HG02588 (cell line): ENCODE results near the gene CRY1.

Experiments used
- ATAC-seq: cut with Tn5 transposase; IDR thresholded peaks from one replicate; pipeline ENCODE4 v1.9.1; 2021; ENCODE audit warnings: mild to moderate bottlenecking, moderate library complexity; ENCODE audit not compliant: unreplicated experiment

CRY1 gene

DNA sequence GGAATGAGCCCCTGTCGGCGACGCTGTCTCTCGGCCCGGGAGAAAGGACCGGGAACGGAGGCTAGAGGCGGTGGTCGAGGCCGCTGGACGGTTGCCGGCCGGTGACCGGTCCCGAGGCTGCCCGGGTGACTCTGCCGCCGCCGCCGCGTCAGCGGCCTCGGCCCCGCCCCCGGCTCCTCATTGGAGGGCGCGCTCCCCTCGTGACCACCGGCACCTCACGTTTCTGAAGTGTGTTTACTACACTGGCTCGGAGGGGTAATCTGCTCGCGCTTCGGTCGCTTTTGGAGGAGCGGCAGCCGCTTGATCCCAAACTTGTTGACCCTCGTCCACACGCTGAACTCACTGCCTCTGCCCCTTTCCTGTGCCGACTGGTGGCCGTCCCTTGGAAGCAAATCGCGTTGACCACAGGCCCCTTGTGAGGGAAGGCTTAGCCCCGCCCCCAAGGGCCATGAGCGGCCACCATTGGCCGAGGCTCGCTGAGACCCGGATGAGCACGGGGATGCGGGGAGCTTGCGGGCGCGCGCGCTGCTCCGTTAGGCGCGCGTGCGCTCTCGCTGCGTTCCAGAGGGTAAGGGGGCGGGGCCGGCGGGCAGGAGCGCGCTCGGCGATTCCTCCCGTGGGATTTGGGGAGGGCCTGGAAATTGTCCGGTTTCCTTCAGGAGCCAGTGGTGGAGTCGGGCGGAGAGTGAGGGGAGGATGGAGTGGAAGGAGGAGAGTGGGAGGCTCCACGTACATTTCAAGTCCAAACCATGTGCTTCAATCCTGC lies at the start of gene CRY1:
CRY1 (minus strand) TSS at position 133 of the 766 bp plus-strand sequence. CDS start 588 bp downstream, outside the sequence.
- peak; percentile 87 for ATAC-seq

- no peak for ATAC-seq
These were observed 46.4 kb upstream of the CRY1 start for GRCh38 chr12:107139787-107140186.

- ATAC-seq = no peak
These were observed 45.6 kb upstream of the CRY1 start for GRCh38 chr12:107138990-107139389.

DNA sequence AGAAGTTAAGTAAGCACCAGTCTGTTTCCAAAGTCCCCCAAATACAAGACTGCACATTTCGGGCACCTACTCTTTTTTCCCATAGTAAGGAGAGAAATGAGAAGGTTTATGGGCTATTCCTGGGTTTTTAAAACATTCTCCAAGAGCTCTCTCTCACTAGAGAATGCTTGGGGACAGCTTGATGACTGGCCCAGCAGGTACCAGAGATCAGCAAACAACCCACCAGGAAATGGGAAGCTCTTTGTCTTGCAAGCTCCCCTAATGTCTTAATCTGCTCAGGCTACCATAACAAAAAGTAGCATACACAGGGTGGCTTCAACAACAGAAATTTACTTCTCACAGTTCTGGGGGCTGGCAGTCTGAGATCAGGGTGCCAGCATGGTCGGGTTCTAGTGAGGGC lies 41.8 kb upstream of the CRY1 start:
- ATAC-seq = no peak

DNA sequence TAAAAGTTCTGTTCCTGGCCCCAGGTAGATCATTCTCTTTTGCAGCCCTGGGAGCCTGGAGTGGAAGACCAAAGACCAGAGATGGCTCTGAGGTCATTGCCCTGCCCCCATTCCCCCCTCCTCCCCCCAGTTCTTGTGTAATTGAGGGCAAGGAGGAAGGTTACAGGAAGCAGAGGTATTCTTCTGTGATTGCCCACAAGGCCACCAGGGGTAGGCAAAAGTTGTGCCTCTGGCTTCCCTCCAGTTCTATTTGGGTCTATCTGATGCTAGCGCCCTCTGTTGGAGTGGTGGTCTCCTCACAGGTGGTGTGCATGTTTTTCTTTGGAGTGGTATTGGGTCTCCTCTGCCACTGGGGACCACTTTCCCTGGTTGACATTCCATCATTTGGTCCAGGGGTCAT lies 41.2 kb upstream of the CRY1 start:
- no peak for ATAC-seq

- ATAC-seq = no peak
These were observed 40.1 kb upstream of the CRY1 start for GRCh38 chr12:107133462-107133861.

- no peak for ATAC-seq
These were observed 38.7 kb upstream of the CRY1 start for GRCh38 chr12:107131832-107132616.

GRCh38 chr12:107130830-107131611 lies 37.7 kb upstream of the CRY1 start:
- no peak for ATAC-seq

DNA sequence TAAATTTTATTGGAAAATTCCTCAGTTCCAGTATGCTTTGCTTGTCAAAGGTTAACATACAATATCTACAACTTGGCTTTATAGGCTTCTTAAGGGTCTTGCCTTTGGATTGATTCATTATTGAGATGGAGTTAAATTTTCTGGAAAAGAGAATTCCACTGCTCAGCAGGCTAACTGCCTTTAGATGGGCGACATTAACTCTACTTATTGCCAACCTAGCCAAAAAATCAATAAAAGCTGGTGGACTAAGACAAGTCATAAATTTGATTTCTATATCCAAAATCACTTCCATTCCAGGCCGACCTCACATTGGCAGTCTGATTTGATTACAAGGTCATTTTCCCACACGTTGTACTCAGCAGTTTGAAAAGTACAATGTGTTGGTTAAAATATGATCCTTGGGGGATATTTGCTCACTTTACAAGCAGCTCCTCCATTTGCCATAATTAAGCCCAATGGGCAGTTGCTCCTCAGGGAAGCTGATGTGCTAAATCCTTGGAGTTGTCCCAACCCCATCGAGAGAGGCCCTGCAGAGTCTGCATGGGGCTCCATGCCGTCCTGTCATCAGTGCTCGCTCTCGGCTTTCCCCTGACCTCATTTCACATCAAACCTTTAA lies 36.1 kb upstream of the CRY1 start:
- ATAC-seq = no peak

GRCh38 chr12:107127482-107128430 lies 34.4 kb upstream of the CRY1 start:
- ATAC-seq = no peak

DNA sequence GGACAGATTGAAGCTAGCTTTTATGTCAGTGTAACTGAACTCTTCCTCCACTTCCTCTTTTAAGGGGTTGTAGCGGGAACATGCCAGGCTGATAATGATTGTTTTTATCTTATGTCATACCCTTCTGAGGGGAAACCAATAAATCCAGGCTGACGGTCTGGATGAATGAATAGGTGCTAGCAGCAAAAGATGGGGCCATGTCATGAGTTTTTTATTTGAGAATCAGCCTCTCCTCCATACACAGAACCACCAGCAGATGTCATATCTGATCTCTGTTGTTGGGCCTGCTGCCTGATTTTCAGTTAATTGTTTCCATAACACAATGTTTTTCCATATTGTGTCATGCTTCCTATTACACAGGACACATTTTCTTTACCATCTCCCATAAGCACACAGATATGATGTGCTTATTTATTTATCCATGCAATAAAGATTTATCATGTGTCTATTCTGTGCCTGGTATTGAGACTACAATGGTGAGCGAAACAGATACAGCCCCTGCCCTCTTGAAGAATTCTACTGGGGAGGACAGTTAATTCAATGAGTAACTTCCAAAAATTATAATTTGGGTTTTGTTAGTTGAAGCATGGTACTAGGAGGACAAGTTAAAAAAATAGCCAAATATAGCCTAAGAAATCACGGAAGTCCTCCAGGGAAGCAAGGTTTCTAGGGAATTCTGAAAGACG lies 33.6 kb upstream of the CRY1 start:
- ATAC-seq = no peak

DNA sequence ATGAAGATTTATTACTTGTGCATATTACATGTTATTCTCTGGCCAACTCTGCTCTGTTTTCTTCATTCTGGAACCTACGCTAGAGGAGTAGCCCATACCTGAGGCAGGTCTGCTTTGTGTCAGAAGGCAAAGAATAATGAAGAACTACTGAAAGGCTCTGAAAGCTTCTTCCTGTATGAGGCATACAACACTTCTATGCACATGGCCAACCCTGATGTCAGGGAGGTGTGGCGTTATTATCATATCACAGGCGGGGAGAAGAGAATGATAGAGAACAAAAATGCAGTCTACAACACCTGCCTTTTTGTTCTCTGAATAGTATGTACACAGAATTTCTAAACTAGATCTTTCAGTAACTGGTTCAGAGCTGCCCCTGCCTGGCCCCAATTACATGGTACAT lies 32.5 kb upstream of the CRY1 start:
- ATAC-seq = no peak

DNA sequence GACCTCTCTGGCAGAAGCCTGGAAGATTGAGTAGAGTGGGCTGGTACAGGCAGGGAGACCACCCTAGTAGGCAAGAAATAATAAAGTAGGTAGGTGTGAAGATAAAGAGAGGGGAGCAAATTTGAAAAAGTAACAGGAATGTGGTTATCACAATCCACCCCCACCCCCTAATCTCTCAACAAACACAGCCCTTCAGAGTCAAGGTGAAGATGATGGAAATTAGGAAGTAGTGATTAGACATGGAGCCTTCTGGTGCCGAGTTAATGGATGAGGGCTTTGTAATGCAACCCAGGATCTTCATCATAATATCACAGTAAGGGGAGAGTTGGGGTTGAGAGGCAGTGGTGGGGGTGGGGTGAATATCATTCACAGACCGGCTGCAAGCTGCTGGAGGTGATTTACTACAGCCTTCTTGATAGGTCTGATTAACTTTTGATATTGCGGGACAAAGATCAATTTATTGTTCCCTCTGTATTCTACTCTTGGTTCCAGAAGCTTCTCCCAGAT lies 29.2 kb upstream of the CRY1 start:
- ATAC-seq = no peak

- no peak for ATAC-seq
These were observed 25.7 kb upstream of the CRY1 start for GRCh38 chr12:107119091-107119490.

- ATAC-seq = no peak
These were observed 25.3 kb upstream of the CRY1 start for GRCh38 chr12:107118624-107119023.

DNA sequence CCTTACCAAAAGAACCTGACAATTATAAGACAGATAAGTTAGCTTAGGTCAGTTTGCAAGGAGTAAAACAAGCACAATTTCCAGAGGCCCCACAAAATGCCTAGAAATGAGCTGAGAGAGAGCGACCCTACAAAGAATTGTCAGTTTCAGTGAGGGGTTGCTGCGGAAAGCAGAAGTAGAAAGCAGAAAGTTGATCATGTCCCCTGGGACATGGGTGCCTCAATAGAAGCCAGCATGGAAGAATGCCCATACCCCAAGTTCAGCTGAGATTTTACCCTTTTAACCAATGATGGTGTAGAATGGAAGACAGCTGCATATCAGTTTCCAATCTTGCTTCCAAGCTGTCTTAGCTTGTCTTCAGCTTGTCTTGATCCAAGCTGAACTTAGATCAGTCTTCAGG lies 21.8 kb upstream of the CRY1 start:
- ATAC-seq = no peak

GRCh38 chr12:107111314-107111713 lies 18.0 kb upstream of the CRY1 start:
- ATAC-seq = no peak

- ATAC-seq = no peak
These were observed 16.7 kb upstream of the CRY1 start for GRCh38 chr12:107109726-107110719.
